Measurements from ENCODE around the gene SIPA1L3. TPM values are rescaled to one million over a fixed set of nuclear protein-coding genes. Genes with fewer than 3 reads are reported as not detected.

The SIPA1L3 gene
- total and polyA plus RNA-seq, 2 donors from 2014 or later, result 5.8 to 61.7 TPM

DNA sequence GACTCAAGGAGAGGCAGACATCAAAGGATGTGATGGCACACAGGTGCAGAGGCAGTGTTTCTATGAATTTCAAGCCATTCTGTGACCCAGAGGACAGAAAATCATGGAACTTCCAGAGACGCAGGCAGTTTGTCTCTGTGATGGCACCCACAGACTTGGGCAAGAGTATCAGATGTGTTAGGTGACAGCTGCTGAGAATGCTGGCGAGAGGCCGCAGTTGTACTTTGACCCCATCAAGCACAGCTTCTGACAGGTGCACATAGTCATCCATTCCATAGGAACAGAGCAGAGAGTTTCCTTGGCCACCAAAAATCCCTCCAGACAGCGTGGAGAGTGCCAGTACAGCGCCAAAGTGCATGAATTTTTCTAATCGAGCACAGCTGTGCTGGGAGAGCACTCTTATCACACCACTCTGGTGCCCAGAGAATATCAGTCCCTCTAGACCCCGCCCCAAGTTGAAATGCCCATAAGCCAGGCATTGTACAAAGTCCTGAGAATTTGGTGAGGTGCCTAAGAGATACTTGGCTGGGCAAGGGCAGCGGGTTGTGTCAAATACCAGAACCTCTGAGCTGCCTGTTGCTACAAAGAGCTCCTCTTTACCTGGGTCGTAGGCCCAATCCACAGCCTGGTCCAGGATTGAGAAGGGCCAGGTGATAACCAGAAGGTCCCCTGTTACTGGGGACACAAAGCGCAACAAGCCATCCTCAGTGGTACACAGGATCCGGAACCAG lies 13.0 kb upstream of the SIPA1L3 start:
- no peaks in the 10 kb centered on the region for H3K36me3 ChIP-seq (ENCODE audit: control insufficient read depth in 2 of 3, insufficient read depth in 3 of 3, low read length in 3 of 3)
- H3K27me3 ChIP-seq (ENCODE audit: control insufficient read depth, insufficient read depth, low read length), result no peaks in the 10 kb centered on the region
- H3K27ac ChIP-seq (ENCODE audit: low read depth in 2 of 2, low read length in 2 of 2), result no peak overlapping the region
- no peaks in the 10 kb centered on the region for H3K4me1 ChIP-seq (ENCODE audit: control insufficient read depth in 2 of 3, insufficient read depth in 2 of 3, low read depth in 1 of 3, low read length in 3 of 3)
- FAIRE-seq, result no peak
- TF ChIP-seq, protein P1, sequence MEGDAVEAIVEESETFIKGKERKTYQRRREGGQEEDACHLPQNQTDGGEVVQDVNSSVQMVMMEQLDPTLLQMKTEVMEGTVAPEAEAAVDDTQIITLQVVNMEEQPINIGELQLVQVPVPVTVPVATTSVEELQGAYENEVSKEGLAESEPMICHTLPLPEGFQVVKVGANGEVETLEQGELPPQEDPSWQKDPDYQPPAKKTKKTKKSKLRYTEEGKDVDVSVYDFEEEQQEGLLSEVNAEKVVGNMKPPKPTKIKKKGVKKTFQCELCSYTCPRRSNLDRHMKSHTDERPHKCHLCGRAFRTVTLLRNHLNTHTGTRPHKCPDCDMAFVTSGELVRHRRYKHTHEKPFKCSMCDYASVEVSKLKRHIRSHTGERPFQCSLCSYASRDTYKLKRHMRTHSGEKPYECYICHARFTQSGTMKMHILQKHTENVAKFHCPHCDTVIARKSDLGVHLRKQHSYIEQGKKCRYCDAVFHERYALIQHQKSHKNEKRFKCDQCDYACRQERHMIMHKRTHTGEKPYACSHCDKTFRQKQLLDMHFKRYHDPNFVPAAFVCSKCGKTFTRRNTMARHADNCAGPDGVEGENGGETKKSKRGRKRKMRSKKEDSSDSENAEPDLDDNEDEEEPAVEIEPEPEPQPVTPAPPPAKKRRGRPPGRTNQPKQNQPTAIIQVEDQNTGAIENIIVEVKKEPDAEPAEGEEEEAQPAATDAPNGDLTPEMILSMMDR (IDR thresholded peaks at IDR 0.05; ENCODE audit: borderline replicate concordance, extremely low read depth, insufficient read depth), result no peak
- no peaks in the 10 kb centered on the region for H3K9me3 ChIP-seq (ENCODE audit: control insufficient read depth in 2 of 3, insufficient read depth in 1 of 3, low read length in 3 of 3)
- no peak overlapping the region for H3K9ac ChIP-seq (ENCODE audit: low read length in 3 of 3)
- intact Hi-C loops (cut with DNase I), result no loop called here
- H3K4me3 ChIP-seq (ENCODE audit: low read length in 3 of 3), result no peak overlapping the region
- no peak for DNase-seq

DNA sequence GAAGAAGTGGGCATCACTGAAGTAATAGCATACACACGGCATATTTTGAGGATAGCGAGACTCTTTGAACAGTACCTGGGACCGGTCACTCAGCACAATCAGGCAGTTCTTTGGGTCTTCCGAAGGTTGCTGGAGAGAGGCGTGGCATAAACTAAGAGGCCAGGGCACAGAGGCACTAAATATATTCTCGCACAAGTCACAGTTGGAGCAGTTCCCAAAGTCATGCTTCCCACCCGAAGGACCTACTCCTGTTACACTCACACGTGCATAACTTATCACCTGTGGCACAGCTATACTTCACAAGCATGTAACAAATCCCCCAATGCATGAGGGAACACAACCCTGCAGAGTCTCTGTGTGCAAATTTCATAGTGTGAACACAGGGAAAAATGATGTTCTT lies 10.8 kb upstream of the SIPA1L3 start:
- FAIRE-seq, result no peak
- intact Hi-C loops (cut with DNase I), result no loop called here

DNA sequence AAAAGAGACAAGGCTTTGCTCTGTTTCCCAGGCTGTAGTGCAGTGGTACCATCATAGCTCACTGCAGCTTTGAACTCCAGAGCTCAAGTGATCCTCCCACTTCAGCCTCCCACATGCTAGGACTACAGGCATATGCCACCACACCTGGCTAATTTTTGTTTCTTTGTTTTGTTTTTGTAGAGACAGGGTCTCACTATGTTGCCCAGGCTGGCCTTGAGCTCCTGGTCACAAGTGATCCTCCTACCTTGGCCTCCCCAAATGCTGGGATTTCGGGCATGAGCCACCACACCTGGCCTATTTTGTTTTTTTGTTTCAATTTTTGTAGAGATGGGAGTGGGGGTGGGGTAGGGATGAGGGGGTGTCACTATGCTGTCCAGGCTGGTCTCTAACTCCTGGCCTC lies 7.6 kb upstream of the SIPA1L3 start:
- Histone ChIP-seq H3K36me3 (ENCODE audit: control insufficient read depth in 2 of 3, insufficient read depth in 3 of 3, low read length in 3 of 3) (no peaks in the 10 kb centered on the region), H3K27ac (ENCODE audit: low read depth in 2 of 2, low read length in 2 of 2) (no peak overlapping the region), H3K27me3 (ENCODE audit: control insufficient read depth, insufficient read depth, low read length) (no peaks in the 10 kb centered on the region), H3K4me3 (ENCODE audit: low read length in 3 of 3) (no peak overlapping the region), H3K9me3 (ENCODE audit: control insufficient read depth in 2 of 3, insufficient read depth in 1 of 3, low read length in 3 of 3) (no peaks in the 10 kb centered on the region), H3K9ac (ENCODE audit: low read length in 3 of 3) (no peak overlapping the region), H3K4me1 (ENCODE audit: control insufficient read depth in 2 of 3, insufficient read depth in 2 of 3, low read depth in 1 of 3, low read length in 3 of 3) (no peaks in the 10 kb centered on the region)
- no peak for FAIRE-seq
- peak in 1 of 5 donors; percentile 4 for DNase-seq
- TF ChIP-seq, protein P1 (IDR thresholded peaks at IDR 0.05; ENCODE audit: borderline replicate concordance, extremely low read depth, insufficient read depth), result no peak
- intact Hi-C loops (cut with DNase I), result no loop called here

More for the DNA sequence above, 10.8 kb upstream of the SIPA1L3 start:
- no peaks in the 10 kb centered on the region for H3K36me3 ChIP-seq (ENCODE audit: control insufficient read depth in 2 of 3, insufficient read depth in 3 of 3, low read length in 3 of 3)
- no peaks in the 10 kb centered on the region for H3K4me1 ChIP-seq (ENCODE audit: control insufficient read depth in 2 of 3, insufficient read depth in 2 of 3, low read depth in 1 of 3, low read length in 3 of 3)
- H3K27me3 ChIP-seq (ENCODE audit: control insufficient read depth, insufficient read depth, low read length), result no peaks in the 10 kb centered on the region
- H3K9me3 ChIP-seq (ENCODE audit: control insufficient read depth in 2 of 3, insufficient read depth in 1 of 3, low read length in 3 of 3), result no peaks in the 10 kb centered on the region
- H3K27ac ChIP-seq (ENCODE audit: low read depth in 2 of 2, low read length in 2 of 2), result no peak overlapping the region
- H3K9ac ChIP-seq (ENCODE audit: low read length in 3 of 3), result no peak overlapping the region
- no peak overlapping the region for H3K4me3 ChIP-seq (ENCODE audit: low read length in 3 of 3)
- DNase-seq, result no peak
- TF ChIP-seq, protein P1 (IDR thresholded peaks at IDR 0.05; ENCODE audit: borderline replicate concordance, extremely low read depth, insufficient read depth), result no peak
